Right atrium auricular region (tissue), 2 donors: ENCODE measurements around the gene WWOX. TPM values are rescaled to one million over a fixed set of nuclear protein-coding genes. Genes with fewer than 3 reads are reported as not detected.

Experiments
- DNase-seq: peaks from one replicate; pipeline ENCODE4 v3.0.0-alpha.2; 2019; ENCODE audit warnings: low spot score
- H3K27ac ChIP-seq, 2 donors: fragments of 200-600 bp; sonication (generic); 1 replicate in 1 of 2; 2 replicates in 1 of 2; pipeline ENCODE4 v1.5.1; 2016 to 2019
- H3K27me3 ChIP-seq, 2 donors: fragments of 200-600 bp; sonication (generic); one replicate each; pipeline versions ENCODE4 v1.5.1 to v1.6.0; 2017 to 2019
- H3K36me3 ChIP-seq: fragments of 200-600 bp; sonication (generic); one replicate; pipeline ENCODE4 v1.5.1; 2016
- H3K4me1 ChIP-seq, 2 donors: fragments of 200-600 bp; sonication (generic); one replicate each; pipeline versions ENCODE4 v1.5.1 to v1.6.0; 2017 to 2019
- H3K4me3 ChIP-seq, 2 donors: fragments of 200-600 bp; sonication (generic); 1 replicate in 1 of 2; 2 replicates in 1 of 2; pipeline ENCODE4 v1.5.1; 2017 to 2019; ENCODE audit warnings: mild to moderate bottlenecking in 1 of 2, moderate library complexity in 1 of 2
- H3K9me3 ChIP-seq, 2 donors: fragments of 200-600 bp; sonication (generic); one replicate each; pipeline ENCODE4 v1.5.1; 2019
- CTCF ChIP-seq, 2 donors: fragments of 200-600 bp; sonication (generic); IDR thresholded peaks; one replicate each; pipeline ENCODE4 v1.5.1; 2019; ENCODE audit warnings: antibody characterized with exemption in 2 of 2
- total RNA-seq, 2 donors: library from RNA; depleted of rRNA; stranded (reverse); fragments of >200 nt; gene quantifications; one replicate each; pipeline ENCODE4 v1.1.0, GENCODE V29; 2016

WWOX gene
- total RNA-seq, 2 donors from 2014 or later = 14.8 to 20.8 TPM

DNA sequence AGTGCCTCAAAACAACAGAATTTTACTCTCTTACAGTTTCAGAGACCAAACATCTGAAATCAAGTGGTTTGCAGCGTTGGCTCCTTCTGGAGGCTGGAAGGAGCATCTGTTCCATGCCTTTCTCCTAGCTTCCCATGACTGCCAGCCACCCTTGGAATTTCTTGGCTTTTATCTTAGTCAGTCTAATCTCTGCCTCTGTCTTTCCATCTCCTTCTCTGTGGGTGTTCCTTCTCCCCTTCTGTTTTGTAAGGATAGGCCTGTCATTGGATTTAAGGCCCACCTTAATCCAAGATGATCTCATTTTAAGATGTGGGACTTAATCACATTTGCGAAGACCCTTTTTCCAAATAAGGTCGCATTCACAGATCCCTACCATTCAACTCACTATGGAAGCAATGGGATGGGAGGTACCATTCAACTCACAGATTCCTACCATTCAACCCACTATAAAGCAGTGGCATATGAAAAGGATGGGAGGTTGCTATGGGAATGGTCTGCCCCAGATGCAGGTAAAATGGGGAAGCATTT is 321.8 kb downstream of the WWOX start:
- no peak for TF ChIP-seq CTCF (IDR thresholded peaks at IDR 0.05)
- H3K36me3 ChIP-seq = no peaks in the 10 kb centered on the region
- no peak for DNase-seq
- no peaks in the 10 kb centered on the region for H3K9me3 ChIP-seq
- H3K4me3 ChIP-seq = no peak overlapping the region
- no peaks in the 10 kb centered on the region for H3K27me3 ChIP-seq
- no peak overlapping the region for H3K27ac ChIP-seq
- H3K4me1 ChIP-seq = no peaks in the 10 kb centered on the region

GRCh38 chr16:78425281-78425680 is 325.8 kb downstream of the WWOX start:
- H3K36me3 ChIP-seq = no peaks in the 10 kb centered on the region
- TF ChIP-seq CTCF (IDR thresholded peaks at IDR 0.05) = no peak

DNA sequence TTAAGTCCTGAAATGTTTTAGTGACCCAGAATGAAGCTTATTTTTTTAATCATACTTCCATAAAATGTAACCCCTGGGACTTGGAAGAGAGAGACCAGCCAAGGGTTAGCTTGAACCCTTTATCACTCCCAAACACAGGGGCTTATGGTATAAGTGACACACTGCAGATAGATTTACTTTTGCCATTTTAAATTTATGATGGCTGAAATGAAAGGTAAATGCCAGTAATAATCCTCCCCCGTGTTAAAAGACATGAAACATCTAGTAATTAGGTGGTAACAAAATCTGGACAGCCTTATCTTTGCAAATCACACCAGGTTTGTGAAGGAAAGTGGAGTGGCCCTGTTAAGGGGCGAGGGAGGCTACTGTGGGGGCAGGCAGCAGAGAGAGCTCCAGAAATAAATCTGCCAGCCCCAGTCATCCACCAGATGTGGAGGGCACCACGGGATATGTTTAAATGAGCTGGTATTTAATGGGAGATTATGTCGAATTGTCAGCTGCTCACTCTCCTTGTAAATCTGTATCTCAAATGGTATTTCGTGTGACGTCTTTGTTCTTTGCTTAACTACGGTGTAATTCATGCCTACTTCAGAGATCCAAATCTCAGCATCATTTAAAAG is 326.5 kb downstream of the WWOX start:
- Histone ChIP-seq H3K9me3 (no peaks in the 10 kb centered on the region), H3K4me1 (no peaks in the 10 kb centered on the region), H3K27ac (no peak overlapping the region), H3K36me3 (no peaks in the 10 kb centered on the region), H3K4me3 (no peak overlapping the region), H3K27me3 (no peaks in the 10 kb centered on the region)
- TF ChIP-seq CTCF (IDR thresholded peaks at IDR 0.05) = no peak
- no peak for DNase-seq

More at GRCh38 chr16:78425281-78425680, 325.8 kb downstream of the WWOX start:
- Histone ChIP-seq H3K4me3 (no peak overlapping the region), H3K4me1 (no peaks in the 10 kb centered on the region), H3K9me3 (no peaks in the 10 kb centered on the region), H3K27ac (no peak overlapping the region), H3K27me3 (no peaks in the 10 kb centered on the region)
- no peak for DNase-seq

- no peak overlapping the region for H3K27ac ChIP-seq
- DNase-seq = no peak
- H3K27me3 ChIP-seq = no peaks in the 10 kb centered on the region
- TF ChIP-seq CTCF (IDR thresholded peaks at IDR 0.05) = no peak
- H3K36me3 ChIP-seq = peaks cover 5% of the 10 kb centered on the region
- H3K4me1 ChIP-seq = no peaks in the 10 kb centered on the region
- no peak overlapping the region for H3K4me3 ChIP-seq
- no peaks in the 10 kb centered on the region for H3K9me3 ChIP-seq
Measured at GRCh38 chr16:78428193-78428592, 328.7 kb downstream of the WWOX start.

DNA sequence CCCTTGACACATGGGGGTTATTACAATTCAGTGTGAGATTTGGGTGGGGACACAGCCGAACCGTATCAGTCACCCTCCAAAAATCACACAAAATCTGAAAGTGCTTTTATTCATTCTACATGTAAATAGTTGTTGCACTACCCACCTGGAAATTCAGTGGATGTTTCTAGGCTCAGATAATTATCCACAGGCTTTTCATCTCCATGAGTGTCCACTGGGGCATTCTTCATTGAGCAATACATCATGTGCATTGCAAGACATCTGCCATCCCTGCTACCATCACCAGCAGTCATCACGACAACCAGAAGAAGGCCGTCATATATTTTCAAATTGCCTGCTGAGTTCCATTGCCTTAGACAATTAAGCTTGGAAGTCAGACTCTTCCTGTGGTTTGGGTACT is 330.8 kb downstream of the WWOX start:
- Histone ChIP-seq H3K36me3 (peaks cover 5% of the 10 kb centered on the region), H3K27me3 (no peaks in the 10 kb centered on the region), H3K27ac (no peak overlapping the region), H3K4me3 (no peak overlapping the region), H3K4me1 (no peaks in the 10 kb centered on the region), H3K9me3 (no peaks in the 10 kb centered on the region)
- DNase-seq = no peak
- TF ChIP-seq CTCF (IDR thresholded peaks at IDR 0.05) = no peak
